Gastrocnemius medialis (tissue), 4 donors: ENCODE data around the gene MEIS3. TPM values are rescaled to one million over a fixed set of nuclear protein-coding genes. Genes with fewer than 3 reads are reported as not detected.

ENCODE experiments used
- ATAC-seq, 2 donors: fragments of 150-250 bp; one replicate each; pipeline ENCODE4 v1.9.1; 2016
- DNase-seq, 2 donors: peaks; one replicate each; pipeline ENCODE4 v3.0.0-alpha.2; 2019
- H3K27ac ChIP-seq, 4 donors: fragments of 200-600 bp; sonication (generic); 1 replicate in 1 of 4; 2 replicates in 3 of 4; pipeline ENCODE4 v1.5.1; 2016 to 2018; ENCODE audit warnings: mild to moderate bottlenecking in 2 of 4, moderate library complexity in 1 of 4
- H3K27me3 ChIP-seq, 3 donors: fragments of 200-600 bp; sonication (generic) in 2 of 3; 1 replicate in 1 of 3; 2 replicates in 2 of 3; pipeline versions ENCODE4 v1.5.1 to v1.6.0; 2016 to 2019; ENCODE audit warnings: mild to moderate bottlenecking in 1 of 3, moderate library complexity in 1 of 3
- H3K36me3 ChIP-seq, 2 donors: fragments of 200-600 bp; sonication (generic) in 1 of 2; one replicate each; pipeline ENCODE4 v1.5.1; 2017 to 2018
- H3K4me1 ChIP-seq, 2 donors: fragments of 200-600 bp; sonication (generic) in 1 of 2; one replicate each; pipeline ENCODE4 v1.5.1; 2016 to 2017; ENCODE audit warnings: mild to moderate bottlenecking in 2 of 2
- H3K4me3 ChIP-seq, 4 donors: fragments of 200-600 bp; sonication (generic) in 3 of 4; 1 replicate in 1 of 4; 2 replicates in 3 of 4; pipeline ENCODE4 v1.5.1; 2016 to 2019; ENCODE audit warnings: mild to moderate bottlenecking in 2 of 4
- H3K9me3 ChIP-seq, 3 donors: fragments of 200-600 bp; sonication (generic) in 2 of 3; 1 replicate in 1 of 3; 2 replicates in 2 of 3; pipeline ENCODE4 v1.5.1; 2016 to 2019
- CTCF ChIP-seq, 5 experiments: fragments of 450-650 bp in 3 of 5; fragments of 200-600 bp in 2 of 5; sonication (generic) in 2 of 5; IDR thresholded peaks in 4 of 5; conservative IDR thresholded peaks in 1 of 5; 1 replicate in 4 of 5; 2 replicates in 1 of 5; pipeline ENCODE4 v1.5.1; 2016 to 2019; ENCODE audit warnings: antibody characterized with exemption in 5 of 5, mild to moderate bottlenecking in 3 of 5, moderate library complexity in 3 of 5
- POLR2A ChIP-seq, 2 donors: fragments of 450-650 bp; IDR thresholded peaks; one replicate each; pipeline ENCODE4 v1.6.1; 2017; ENCODE audit warnings: antibody characterized with exemption in 2 of 2, mild to moderate bottlenecking in 2 of 2, moderate library complexity in 2 of 2
- in situ Hi-C, 4 donors: fragments of 200-750 bp; cut with MboI; loops; one replicate each; pipeline versions ENCODE4 v1.15.0 to v1.8.0; 2017; ENCODE audit warnings: low sequenced_read_pairs in 4 of 4
- intact Hi-C: fragments of 100-400 bp; cut with DNase I; formaldehyde crosslinking; loops from one replicate; pipeline ENCODE4 v1.15.1; 2023; ENCODE audit warnings: low total_unique reads
- total RNA-seq, 4 donors: library from RNA; depleted of rRNA; stranded (reverse); fragments of >200 nt; gene quantifications; one replicate each; pipeline versions ENCODE4 v1.1.0 to v1.2.3, GENCODE V29; 2016

The MEIS3 gene
- total RNA-seq, 4 donors from 2014 or later: 0.24 to 5.4 (median 2.2) TPM

- Histone ChIP-seq H3K36me3 (peaks cover 0 to 54% of the 10 kb centered on the region in 2 donors), H3K9me3 (no peaks in the 10 kb centered on the region), H3K27ac (no peak overlapping the region), H3K27me3 (no peaks in the 10 kb centered on the region), H3K4me1 (peaks cover 0 to 8% of the 10 kb centered on the region in 2 donors), H3K4me3 (no peak overlapping the region)
- DNase-seq (peak in 1 of 2 donors; percentile 71), ATAC-seq (peak; percentile 49 to 60)
- in situ Hi-C loops: no loop called here
- intact Hi-C loops: no loop called here
- TF ChIP-seq POLR2A (IDR thresholded peaks at IDR 0.05) (no peak), CTCF (IDR thresholded peaks at IDR 0.05 in 4 of 5, conservative IDR thresholded peaks at IDR 0.05 in 1 of 5) (no peak)
These were observed 39.9 kb downstream of the MEIS3 start for GRCh38 chr19:47379381-47379938.

- ATAC-seq: no peak
- H3K36me3 ChIP-seq: peaks cover 0 to 66% of the 10 kb centered on the region in 2 donors
- peaks cover 0 to 8% of the 10 kb centered on the region in 2 donors for H3K4me1 ChIP-seq
- no peaks in the 10 kb centered on the region for H3K9me3 ChIP-seq
- H3K4me3 ChIP-seq: no peak overlapping the region
- H3K27me3 ChIP-seq: no peaks in the 10 kb centered on the region
- no peak overlapping the region for H3K27ac ChIP-seq
- intact Hi-C loops: no loop called here
- in situ Hi-C loops: no loop called here
- no peak for DNase-seq
- TF ChIP-seq CTCF (IDR thresholded peaks at IDR 0.05 in 4 of 5, conservative IDR thresholded peaks at IDR 0.05 in 1 of 5) (no peak), POLR2A (IDR thresholded peaks at IDR 0.05) (no peak)
These were observed 41.1 kb downstream of the MEIS3 start for GRCh38 chr19:47378246-47378645.

GRCh38 chr19:47377801-47378200 is 41.5 kb downstream of the MEIS3 start:
- no peak overlapping the region for H3K27ac ChIP-seq
- H3K9me3 ChIP-seq: no peaks in the 10 kb centered on the region
- peaks cover 0 to 8% of the 10 kb centered on the region in 2 donors for H3K4me1 ChIP-seq
- TF ChIP-seq CTCF (IDR thresholded peaks at IDR 0.05 in 4 of 5, conservative IDR thresholded peaks at IDR 0.05 in 1 of 5): no peak
- no peak for TF ChIP-seq POLR2A (IDR thresholded peaks at IDR 0.05)
- no peak overlapping the region for H3K4me3 ChIP-seq
- in situ Hi-C loops (no loop called here), intact Hi-C loops (no loop called here)
- DNase-seq: no peak
- ATAC-seq: no peak
- peaks cover 0 to 70% of the 10 kb centered on the region in 2 donors for H3K36me3 ChIP-seq
- H3K27me3 ChIP-seq: no peaks in the 10 kb centered on the region

- peak in 1 of 2 donors; percentile 76 for ATAC-seq
- peaks cover 0 to 8% of the 10 kb centered on the region in 2 donors for H3K4me1 ChIP-seq
- TF ChIP-seq CTCF (IDR thresholded peaks at IDR 0.05 in 4 of 5, conservative IDR thresholded peaks at IDR 0.05 in 1 of 5) (no peak), POLR2A (IDR thresholded peaks at IDR 0.05) (no peak)
- H3K4me3 ChIP-seq: no peak overlapping the region
- peaks cover 0 to 72% of the 10 kb centered on the region in 2 donors for H3K36me3 ChIP-seq
- H3K27ac ChIP-seq: no peak overlapping the region
- intact Hi-C loops: no loop called here
- no peaks in the 10 kb centered on the region for H3K27me3 ChIP-seq
- no peaks in the 10 kb centered on the region for H3K9me3 ChIP-seq
- DNase-seq: peak in 1 of 2 donors; percentile 69
- in situ Hi-C loops: no loop called here
These were observed 42.1 kb downstream of the MEIS3 start for GRCh38 chr19:47377208-47377701.
